ENCODE data around the gene PAK1. TPM values are rescaled to one million over a fixed set of nuclear protein-coding genes. Genes with fewer than 3 reads are reported as not detected.

The PAK1 gene
- polyA plus RNA-seq, 1 donor (not counting 4 experiments of a cell fraction or from before 2014, with no cell fraction given): 78.2 TPM

DNA sequence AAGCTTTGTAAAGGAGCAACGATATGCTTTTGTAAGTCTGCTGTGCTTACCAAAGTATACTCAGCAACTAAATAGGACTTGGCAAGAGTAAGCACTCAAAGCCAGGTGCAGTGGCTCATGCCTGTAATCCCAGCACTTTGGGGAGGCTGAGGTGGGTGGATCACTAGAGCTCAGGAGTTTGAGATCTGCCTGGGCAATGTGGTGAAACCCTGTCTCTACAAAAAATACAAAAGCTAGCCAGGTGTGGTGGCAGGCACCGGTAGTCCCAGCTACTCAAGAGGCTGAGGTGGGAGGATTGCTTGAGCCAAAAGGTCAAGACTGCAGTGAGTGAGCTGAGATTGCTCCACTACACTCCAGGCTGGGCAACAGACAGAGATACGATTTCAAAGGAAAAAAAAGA is 67.5 kb downstream of the PAK1 start:
- Histone ChIP-seq H3K9me3 (ENCODE audit: control insufficient read depth, low read depth, low read length) (no peaks in the 10 kb centered on the region), H2AFZ (ENCODE audit: control insufficient read depth, low read length) (no peak overlapping the region), H3K79me2 (ENCODE audit: control insufficient read depth, insufficient read depth, low read length) (peaks cover 69% of the 10 kb centered on the region), H3K9me1 (ENCODE audit: control insufficient read depth, extremely low read depth, insufficient read depth, low read length) (no peaks in the 10 kb centered on the region), H3K9ac (ENCODE audit: control insufficient read depth, extremely low read depth, insufficient read depth, low read length) (no peak overlapping the region), H3K27ac (ENCODE audit: control insufficient read depth, insufficient read depth, low read length) (no peak overlapping the region), H4K20me1 (ENCODE audit: control insufficient read depth, extremely low read depth, insufficient read depth, low read length) (no peaks in the 10 kb centered on the region), H3K36me3 (ENCODE audit: control insufficient read depth in 2 of 2, extremely low read depth in 1 of 2, insufficient read depth in 2 of 2, low read length in 2 of 2) (peaks cover 0 to 2% of the 10 kb centered on the region in 2 experiments), H3K4me3 (ENCODE audit: control insufficient read depth in 2 of 3, extremely low read depth in 1 of 3, insufficient read depth in 2 of 3, low read depth in 1 of 3, low read length in 3 of 3) (no peak overlapping the region), H3K4me1 (ENCODE audit: control insufficient read depth, extremely low read depth, insufficient read depth, low read length) (peaks cover 46% of the 10 kb centered on the region), H3K27me3 (ENCODE audit: control insufficient read depth, extremely low read depth, insufficient read depth, low read length) (no peaks in the 10 kb centered on the region), H3K4me2 (ENCODE audit: control insufficient read depth, extremely low read depth, insufficient read depth, low read depth, low read length) (no peak overlapping the region)
- no peak for TF ChIP-seq EZH2 (IDR thresholded peaks at IDR 0.05; ENCODE audit: low read length)
- TF ChIP-seq, protein P1, sequence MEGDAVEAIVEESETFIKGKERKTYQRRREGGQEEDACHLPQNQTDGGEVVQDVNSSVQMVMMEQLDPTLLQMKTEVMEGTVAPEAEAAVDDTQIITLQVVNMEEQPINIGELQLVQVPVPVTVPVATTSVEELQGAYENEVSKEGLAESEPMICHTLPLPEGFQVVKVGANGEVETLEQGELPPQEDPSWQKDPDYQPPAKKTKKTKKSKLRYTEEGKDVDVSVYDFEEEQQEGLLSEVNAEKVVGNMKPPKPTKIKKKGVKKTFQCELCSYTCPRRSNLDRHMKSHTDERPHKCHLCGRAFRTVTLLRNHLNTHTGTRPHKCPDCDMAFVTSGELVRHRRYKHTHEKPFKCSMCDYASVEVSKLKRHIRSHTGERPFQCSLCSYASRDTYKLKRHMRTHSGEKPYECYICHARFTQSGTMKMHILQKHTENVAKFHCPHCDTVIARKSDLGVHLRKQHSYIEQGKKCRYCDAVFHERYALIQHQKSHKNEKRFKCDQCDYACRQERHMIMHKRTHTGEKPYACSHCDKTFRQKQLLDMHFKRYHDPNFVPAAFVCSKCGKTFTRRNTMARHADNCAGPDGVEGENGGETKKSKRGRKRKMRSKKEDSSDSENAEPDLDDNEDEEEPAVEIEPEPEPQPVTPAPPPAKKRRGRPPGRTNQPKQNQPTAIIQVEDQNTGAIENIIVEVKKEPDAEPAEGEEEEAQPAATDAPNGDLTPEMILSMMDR (optimal IDR thresholded peaks at IDR 0.05 in 1 of 3, IDR thresholded peaks at IDR 0.05 in 1 of 3, conservative IDR thresholded peaks at IDR 0.05 in 1 of 3; ENCODE audit: extremely low read depth in 1 of 3, insufficient read depth in 2 of 3, low read length in 3 of 3): no peak
- dilution Hi-C loops (cut with MboI; ENCODE audit: extremely low pct_ligation_motif_present, low sequenced_read_pairs): no loop called here
- no peak for FAIRE-seq
- no peak for DNase-seq (ENCODE audit: low read depth, low spot score)

DNA sequence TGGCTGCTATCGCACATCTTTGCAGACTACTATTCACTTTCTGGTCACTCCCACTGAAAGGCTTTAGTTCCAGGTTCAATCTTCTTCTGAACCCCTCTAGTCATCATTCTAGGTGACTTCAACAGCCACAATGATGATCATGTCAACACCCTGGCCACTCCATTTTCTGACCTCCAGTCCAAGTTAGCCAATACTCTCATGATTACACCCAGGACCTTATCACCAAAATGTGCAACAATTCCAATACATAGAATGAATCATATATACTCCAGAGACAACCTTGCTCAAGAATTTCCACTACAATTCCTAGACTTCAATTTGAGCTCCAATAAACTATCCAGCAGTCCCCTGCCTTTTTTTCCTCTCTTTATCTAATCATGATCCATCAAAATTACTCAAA is 70.7 kb downstream of the PAK1 start:
- no peaks in the 10 kb centered on the region for H3K27me3 ChIP-seq (ENCODE audit: control insufficient read depth, extremely low read depth, insufficient read depth, low read length)
- H3K9me1 ChIP-seq (ENCODE audit: control insufficient read depth, extremely low read depth, insufficient read depth, low read length): no peaks in the 10 kb centered on the region
- H3K27ac ChIP-seq (ENCODE audit: control insufficient read depth, insufficient read depth, low read length): no peak overlapping the region
- no peak overlapping the region for H3K9ac ChIP-seq (ENCODE audit: control insufficient read depth, extremely low read depth, insufficient read depth, low read length)
- no peak for DNase-seq (ENCODE audit: low read depth, low spot score)
- no peak overlapping the region for H3K4me2 ChIP-seq (ENCODE audit: control insufficient read depth, extremely low read depth, insufficient read depth, low read depth, low read length)
- no peaks in the 10 kb centered on the region for H4K20me1 ChIP-seq (ENCODE audit: control insufficient read depth, extremely low read depth, insufficient read depth, low read length)
- peaks cover 0 to 2% of the 10 kb centered on the region in 2 experiments for H3K36me3 ChIP-seq (ENCODE audit: control insufficient read depth in 2 of 2, extremely low read depth in 1 of 2, insufficient read depth in 2 of 2, low read length in 2 of 2)
- no peaks in the 10 kb centered on the region for H3K9me3 ChIP-seq (ENCODE audit: control insufficient read depth, low read depth, low read length)
- dilution Hi-C loops (cut with MboI; ENCODE audit: extremely low pct_ligation_motif_present, low sequenced_read_pairs): no loop called here
- H2AFZ ChIP-seq (ENCODE audit: control insufficient read depth, low read length): no peak overlapping the region
- peaks cover 61% of the 10 kb centered on the region for H3K79me2 ChIP-seq (ENCODE audit: control insufficient read depth, insufficient read depth, low read length)
- H3K4me3 ChIP-seq (ENCODE audit: control insufficient read depth in 2 of 3, extremely low read depth in 1 of 3, insufficient read depth in 2 of 3, low read depth in 1 of 3, low read length in 3 of 3): no peak overlapping the region
- FAIRE-seq: no peak
- TF ChIP-seq EZH2 (IDR thresholded peaks at IDR 0.05; ENCODE audit: low read length): no peak
- TF ChIP-seq, protein P1 (optimal IDR thresholded peaks at IDR 0.05 in 1 of 3, IDR thresholded peaks at IDR 0.05 in 1 of 3, conservative IDR thresholded peaks at IDR 0.05 in 1 of 3; ENCODE audit: extremely low read depth in 1 of 3, insufficient read depth in 2 of 3, low read length in 3 of 3): no peak
- peaks cover 45% of the 10 kb centered on the region for H3K4me1 ChIP-seq (ENCODE audit: control insufficient read depth, extremely low read depth, insufficient read depth, low read length)
